IMR-90 (cell line): ENCODE data around the gene AGK.

Source experiments
- CEBPB ChIP-seq: IDR thresholded peaks from 2 replicates; pipeline ENCODE4 v1.6.1; 2012; ENCODE audit warnings: low read depth, low read length, improper control_type of control experiment
- CTCF ChIP-seq: conservative IDR thresholded peaks from 2 replicates; pipeline ENCODE4 v1.5.1; 2012; ENCODE audit warnings: mild to moderate bottlenecking, low read depth, low read length, improper control_type of control experiment
- ELK1 ChIP-seq: fragments of 150-350 bp; IDR thresholded peaks from 2 replicates; pipeline ENCODE4 v1.6.1; 2016; ENCODE audit warnings: low read depth, mild to moderate bottlenecking, low read length, moderate library complexity, borderline replicate concordance
- MAFK ChIP-seq: IDR thresholded peaks from 2 replicates; pipeline ENCODE4 v1.6.1; 2012; ENCODE audit warnings: low read depth, low read length, improper control_type of control experiment
- MAZ ChIP-seq: IDR thresholded peaks from 2 replicates; pipeline ENCODE4 v1.6.1; 2012; ENCODE audit warnings: low read depth, mild to moderate bottlenecking, low read length, improper control_type of control experiment, moderate library complexity, borderline replicate concordance
- MXI1 ChIP-seq: IDR thresholded peaks from 2 replicates; pipeline ENCODE4 v1.6.1; 2012; ENCODE audit warnings: low read depth, mild to moderate bottlenecking, low read length, moderate library complexity, borderline replicate concordance
- NFE2L2 ChIP-seq: fragments of 150-350 bp; IDR thresholded peaks from 2 replicates; pipeline ENCODE4 v1.6.1; 2016; ENCODE audit warnings: low read depth, mild to moderate bottlenecking, low read length
- POLR2A ChIP-seq: IDR thresholded peaks from 2 replicates; pipeline ENCODE4 v1.6.1; 2012; ENCODE audit warnings: mild to moderate bottlenecking, low read depth, low read length
- RAD21 ChIP-seq: IDR thresholded peaks from 2 replicates; pipeline ENCODE4 v1.6.1; 2012; ENCODE audit warnings: low read length, improper control_type of control experiment
- RCOR1 ChIP-seq: IDR thresholded peaks from 2 replicates; pipeline ENCODE4 v1.6.1; 2012; ENCODE audit warnings: mild to moderate bottlenecking, low read length, improper control_type of control experiment; ENCODE audit not compliant: insufficient replicate concordance
- RFX5 ChIP-seq: IDR thresholded peaks from 2 replicates; pipeline ENCODE4 v1.8.0; 2012; ENCODE audit warnings: low read depth, mild to moderate bottlenecking, low read length, moderate library complexity

GRCh38 chr7:141522657-141523342 is 28.4 kb upstream of the AGK start:
- TF ChIP-seq CEBPB (no peak), CTCF (no peak), RFX5 (no peak), POLR2A (no peak), RAD21 (no peak), MXI1 (no peak), ELK1 (no peak), RCOR1 (no peak), MAFK (no peak), MAZ (no peak), NFE2L2 (no peak)
